Epithelial cell of esophagus (primary cell): ENCODE measurements around the gene LEMD1.
"Not testable (repeated sequence)": the region's sequence is repeated elsewhere in the genome, so short reads cannot be mapped to it uniquely, and the experiment has no call there.

Experiments
- DNase-seq: peaks from one replicate; pipeline ENCODE4 v3.0.0; 2010; ENCODE audit warnings: low read depth
- H3K4me3 ChIP-seq: 2 replicates; pipeline ENCODE4 v1.5.1; 2011; ENCODE audit warnings: mild to moderate bottlenecking, low read length, control low read depth
- TF ChIP-seq, protein P1 (sequence below): IDR thresholded peaks from 2 replicates; pipeline ENCODE4 v1.5.1; 2011; ENCODE audit warnings: low read depth, mild to moderate bottlenecking, low read length, control low read depth, inconsistent platforms; ENCODE audit not compliant: insufficient read depth; ENCODE audit errors: missing control alignments

The LEMD1 gene

DNA sequence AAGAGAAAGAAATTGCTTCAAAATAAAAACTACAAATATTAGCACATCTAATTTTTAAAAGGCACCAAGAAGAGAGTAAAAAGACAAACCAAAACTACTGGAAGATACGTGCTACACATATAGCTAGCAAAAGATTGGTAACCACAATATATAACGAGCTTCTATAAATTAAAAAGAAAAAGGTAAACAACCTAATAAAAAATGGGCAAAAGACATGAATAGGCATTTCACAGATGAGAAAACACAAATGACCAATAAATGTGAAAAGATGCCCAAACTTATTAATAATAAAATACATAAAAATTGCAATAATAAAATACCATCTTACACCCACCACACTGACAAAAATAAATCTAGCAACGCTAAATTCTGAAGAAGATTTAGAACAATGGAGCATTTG, 26.2 kb downstream of the LEMD1 start:
- no peak for DNase-seq
- TF ChIP-seq, protein P1, sequence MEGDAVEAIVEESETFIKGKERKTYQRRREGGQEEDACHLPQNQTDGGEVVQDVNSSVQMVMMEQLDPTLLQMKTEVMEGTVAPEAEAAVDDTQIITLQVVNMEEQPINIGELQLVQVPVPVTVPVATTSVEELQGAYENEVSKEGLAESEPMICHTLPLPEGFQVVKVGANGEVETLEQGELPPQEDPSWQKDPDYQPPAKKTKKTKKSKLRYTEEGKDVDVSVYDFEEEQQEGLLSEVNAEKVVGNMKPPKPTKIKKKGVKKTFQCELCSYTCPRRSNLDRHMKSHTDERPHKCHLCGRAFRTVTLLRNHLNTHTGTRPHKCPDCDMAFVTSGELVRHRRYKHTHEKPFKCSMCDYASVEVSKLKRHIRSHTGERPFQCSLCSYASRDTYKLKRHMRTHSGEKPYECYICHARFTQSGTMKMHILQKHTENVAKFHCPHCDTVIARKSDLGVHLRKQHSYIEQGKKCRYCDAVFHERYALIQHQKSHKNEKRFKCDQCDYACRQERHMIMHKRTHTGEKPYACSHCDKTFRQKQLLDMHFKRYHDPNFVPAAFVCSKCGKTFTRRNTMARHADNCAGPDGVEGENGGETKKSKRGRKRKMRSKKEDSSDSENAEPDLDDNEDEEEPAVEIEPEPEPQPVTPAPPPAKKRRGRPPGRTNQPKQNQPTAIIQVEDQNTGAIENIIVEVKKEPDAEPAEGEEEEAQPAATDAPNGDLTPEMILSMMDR = no peak
- no peak overlapping the region for H3K4me3 ChIP-seq

DNA sequence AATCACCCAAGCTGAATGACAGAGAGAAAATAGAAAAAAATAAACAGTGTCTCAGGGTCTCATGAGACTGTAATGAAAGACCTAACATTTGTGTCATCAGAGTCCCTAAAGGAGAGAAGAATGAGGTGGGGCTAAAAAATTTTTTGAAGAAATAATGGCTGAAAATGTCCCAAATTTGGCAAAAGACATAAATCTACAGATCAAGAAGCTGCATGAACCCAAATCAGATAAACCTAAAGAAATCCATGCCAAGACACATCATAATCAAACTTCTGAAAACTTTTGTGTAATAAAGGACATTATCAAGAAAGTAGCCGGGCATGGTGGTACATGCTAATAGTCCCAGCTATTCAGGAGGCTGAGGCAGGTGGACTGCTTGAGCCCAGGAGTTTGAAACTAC, 29.2 kb downstream of the LEMD1 start:
- TF ChIP-seq, protein P1 = no peak
- H3K4me3 ChIP-seq = no peak overlapping the region
- DNase-seq = no peak

DNA sequence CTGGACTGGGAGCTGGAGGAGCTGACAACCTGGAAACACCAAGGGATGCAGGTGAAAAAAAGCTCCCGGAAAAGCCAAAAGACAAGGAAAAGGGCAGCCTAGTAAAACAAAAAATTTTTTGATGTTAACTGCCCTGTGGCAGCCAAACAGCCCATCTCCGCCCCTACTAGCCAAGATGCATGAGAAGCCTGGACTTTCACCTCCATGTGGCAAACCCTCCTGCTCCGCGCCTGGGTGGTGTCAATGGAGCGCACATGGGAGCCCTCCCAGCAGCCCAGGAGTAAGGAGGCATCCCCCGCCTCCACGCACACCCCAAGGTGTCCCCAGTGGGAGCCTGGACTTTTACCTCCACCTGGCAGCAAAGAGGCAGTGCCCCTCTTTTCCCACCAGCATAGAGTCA, 30.5 kb downstream of the LEMD1 start:
- no peak overlapping the region for H3K4me3 ChIP-seq
- DNase-seq = no peak
- TF ChIP-seq, protein P1 = no peak

DNA sequence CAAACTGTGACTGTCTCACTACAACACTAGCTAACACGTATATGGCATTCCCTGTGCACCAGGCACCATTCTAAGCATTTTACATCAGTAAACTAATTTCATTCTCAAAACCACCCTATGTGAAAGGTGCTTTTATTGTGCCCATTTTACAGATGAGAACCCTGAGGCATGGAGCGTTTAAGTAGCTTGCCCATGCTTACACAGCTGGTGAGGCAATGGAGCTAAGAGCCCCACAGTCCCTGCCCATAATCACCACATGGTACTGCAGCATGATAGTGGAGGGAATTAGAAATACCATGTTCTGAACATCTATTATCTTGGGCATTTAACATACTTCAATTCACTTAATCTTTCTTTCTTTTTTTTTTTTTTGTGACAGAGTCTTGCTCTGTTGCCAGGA, 34.0 kb downstream of the LEMD1 start:
- TF ChIP-seq, protein P1 = no peak
- H3K4me3 ChIP-seq = no peak overlapping the region
- DNase-seq = no peak

DNA sequence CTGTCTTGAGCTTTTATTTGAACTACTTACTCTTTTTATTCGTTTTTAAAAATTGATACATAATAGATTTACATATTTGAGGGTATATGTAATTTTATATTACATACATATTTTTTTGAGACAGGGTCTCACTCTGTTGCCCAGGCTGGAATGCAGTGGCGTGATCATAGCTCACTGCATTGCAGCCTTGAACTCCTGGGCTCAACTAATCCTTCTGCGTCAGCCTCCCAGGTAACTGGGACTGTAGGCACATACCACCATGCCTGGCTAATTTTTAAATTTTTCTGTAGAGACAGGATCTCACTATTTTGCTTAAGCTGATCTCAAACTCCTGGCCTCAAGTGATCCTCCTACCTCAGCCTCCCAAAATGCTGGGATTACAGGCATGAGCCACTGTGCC, 38.9 kb downstream of the LEMD1 start:
- not testable (repeated sequence) for DNase-seq, H3K4me3 ChIP-seq

DNA sequence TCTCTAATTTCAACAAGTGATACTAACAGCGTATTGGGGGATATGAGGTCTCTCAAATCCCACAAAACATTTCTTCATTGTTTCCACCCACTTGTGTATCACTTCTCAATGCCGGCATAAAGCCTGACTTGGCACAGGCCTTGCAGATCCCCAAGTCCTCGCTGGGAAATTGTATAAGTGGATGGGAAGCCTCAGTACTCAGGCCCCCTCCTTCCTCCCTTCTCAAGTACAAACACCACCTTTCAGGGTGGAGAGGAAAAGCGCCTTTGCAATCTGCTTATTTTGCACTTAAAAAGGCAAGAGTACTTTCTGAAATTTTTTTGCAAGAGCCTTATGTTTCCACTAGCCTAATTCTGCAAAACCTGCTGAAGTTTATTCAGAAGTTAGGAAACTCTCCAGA, 39.3 kb downstream of the LEMD1 start:
- DNase-seq = no peak
- H3K4me3 ChIP-seq = no peak overlapping the region
- TF ChIP-seq, protein P1 = no peak

DNA sequence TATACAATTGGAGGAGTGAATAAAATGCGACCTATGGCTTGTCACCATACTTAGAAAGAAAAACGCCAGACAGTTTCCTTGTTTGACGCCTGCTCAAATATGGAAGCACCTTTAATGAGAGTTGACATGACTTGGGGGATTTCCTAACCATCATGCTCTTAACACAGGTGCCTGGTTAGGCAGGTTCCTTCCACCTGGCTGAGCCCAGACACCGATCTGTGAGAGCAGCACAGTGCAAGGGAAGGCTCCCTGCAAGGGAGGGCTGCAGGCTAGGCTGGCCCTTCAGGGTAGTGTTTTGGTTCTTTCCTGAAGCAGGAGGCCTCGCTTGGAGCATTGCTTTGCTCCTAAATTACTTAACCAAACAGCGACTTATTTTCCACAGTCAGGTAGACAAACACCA, 40.6 kb downstream of the LEMD1 start:
- no peak overlapping the region for H3K4me3 ChIP-seq
- TF ChIP-seq, protein P1 = no peak
- DNase-seq = no peak

DNA sequence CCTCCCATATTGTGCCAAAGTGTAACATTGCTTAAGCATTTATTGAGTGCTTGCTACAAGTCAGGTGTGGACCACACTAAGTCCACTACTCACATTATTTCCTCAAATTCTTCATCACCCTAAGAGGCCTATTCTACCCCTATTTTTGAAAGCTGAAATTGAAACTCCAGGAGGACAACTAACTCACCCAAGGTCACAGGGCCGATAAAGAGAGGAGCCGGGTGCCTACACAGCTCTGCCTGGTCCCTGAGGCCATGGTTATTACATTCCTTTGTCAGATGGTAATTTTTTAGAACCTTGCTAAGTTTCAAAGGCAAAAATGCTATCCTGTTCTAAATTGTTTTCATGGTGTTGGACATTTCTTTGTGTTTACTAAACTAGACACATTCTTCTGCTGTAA, 41.0 kb downstream of the LEMD1 start:
- TF ChIP-seq, protein P1 = no peak
- DNase-seq = no peak
- H3K4me3 ChIP-seq = no peak overlapping the region
